Parathyroid adenoma (tissue), 2 donors: ENCODE measurements around the gene POLE.

Experiments used
- H2AFZ ChIP-seq: fragments of 300-600 bp; sonication (generic); one replicate; pipeline ENCODE4 v1.7.0; 2017; ENCODE audit warnings: antibody characterized with exemption, mild to moderate bottlenecking
- H3K27ac ChIP-seq: fragments of 300-600 bp; sonication (generic); one replicate; pipeline ENCODE4 v1.7.0; 2017
- H3K27me3 ChIP-seq: fragments of 300-600 bp; sonication (generic); one replicate; pipeline ENCODE4 v1.7.0; 2017; ENCODE audit warnings: low read length; ENCODE audit not compliant: control insufficient read depth, insufficient read depth
- H3K36me3 ChIP-seq: fragments of 300-600 bp; sonication (generic); one replicate; pipeline ENCODE4 v1.7.0; 2017; ENCODE audit warnings: low read length; ENCODE audit not compliant: control insufficient read depth, insufficient read depth
- H3K4me1 ChIP-seq: fragments of 300-600 bp; sonication (generic); one replicate; pipeline ENCODE4 v1.7.0; 2017; ENCODE audit warnings: control low read depth
- H3K4me2 ChIP-seq: fragments of 300-600 bp; sonication (generic); one replicate; pipeline ENCODE4 v1.7.0; 2017; ENCODE audit warnings: low read length
- H3K4me3 ChIP-seq: fragments of 300-600 bp; sonication (generic); one replicate; pipeline ENCODE4 v1.7.0; 2017; ENCODE audit warnings: low read depth, low read length
- H3K79me2 ChIP-seq: fragments of 300-600 bp; sonication (generic); one replicate; pipeline ENCODE4 v1.7.0; 2017; ENCODE audit warnings: control low read depth
- H3K9ac ChIP-seq: fragments of 300-600 bp; sonication (generic); one replicate; pipeline ENCODE4 v1.7.0; 2017; ENCODE audit warnings: mild to moderate bottlenecking
- H3K9me3 ChIP-seq: fragments of 300-600 bp; sonication (generic); one replicate; pipeline ENCODE4 v1.7.0; 2017; ENCODE audit warnings: low read length; ENCODE audit not compliant: control insufficient read depth
- CTCF ChIP-seq: fragments of 300-600 bp; sonication (generic); IDR thresholded peaks from one replicate; pipeline ENCODE4 v1.7.0; 2017; ENCODE audit warnings: antibody characterized with exemption, mild to moderate bottlenecking
- donor health status: primary hyperparathyroidism.

Gene POLE

GRCh38 chr12:132665149-132665491, 22.0 kb downstream of the POLE start:
- Histone ChIP-seq H2AFZ (no peak overlapping the region), H3K27me3 (no peaks in the 10 kb centered on the region)

GRCh38 chr12:132664206-132665148, 22.7 kb downstream of the POLE start:
- TF ChIP-seq CTCF: no peak
- Histone ChIP-seq H3K4me2 (no peak overlapping the region), H3K4me1 (peaks cover 5% of the 10 kb centered on the region), H3K27me3 (no peaks in the 10 kb centered on the region), H3K4me3 (no peak overlapping the region), H3K9ac (no peak overlapping the region), H3K9me3 (no peaks in the 10 kb centered on the region), H3K27ac (no peak overlapping the region), H2AFZ (no peak overlapping the region), H3K79me2 (no peaks in the 10 kb centered on the region), H3K36me3 (no peaks in the 10 kb centered on the region)

More at GRCh38 chr12:132665149-132665491, 22.0 kb downstream of the POLE start:
- H3K27ac ChIP-seq: no peak overlapping the region
- TF ChIP-seq CTCF: no peak
- no peak overlapping the region for H3K9ac ChIP-seq
- H3K79me2 ChIP-seq: no peaks in the 10 kb centered on the region
- H3K9me3 ChIP-seq: no peaks in the 10 kb centered on the region
- H3K4me1 ChIP-seq: peaks cover 5% of the 10 kb centered on the region
- H3K4me3 ChIP-seq: no peak overlapping the region
- no peaks in the 10 kb centered on the region for H3K36me3 ChIP-seq
- no peak overlapping the region for H3K4me2 ChIP-seq

GRCh38 chr12:132662901-132663755, 24.0 kb downstream of the POLE start:
- Histone ChIP-seq H3K9ac (no peak overlapping the region), H3K4me1 (peaks cover 5% of the 10 kb centered on the region), H3K79me2 (no peaks in the 10 kb centered on the region), H3K27me3 (no peaks in the 10 kb centered on the region), H3K36me3 (no peaks in the 10 kb centered on the region), H3K27ac (no peak overlapping the region), H3K4me2 (no peak overlapping the region), H3K4me3 (no peak overlapping the region), H3K9me3 (no peaks in the 10 kb centered on the region), H2AFZ (no peak overlapping the region)
- no peak for TF ChIP-seq CTCF

- no peak overlapping the region for H3K27ac ChIP-seq
- no peaks in the 10 kb centered on the region for H3K36me3 ChIP-seq
- no peaks in the 10 kb centered on the region for H3K27me3 ChIP-seq
- no peak overlapping the region for H3K4me2 ChIP-seq
- TF ChIP-seq CTCF: no peak
- no peak overlapping the region for H3K9ac ChIP-seq
- no peaks in the 10 kb centered on the region for H3K79me2 ChIP-seq
- peaks cover 5% of the 10 kb centered on the region for H3K4me1 ChIP-seq
- no peak overlapping the region for H2AFZ ChIP-seq
- H3K4me3 ChIP-seq: no peak overlapping the region
- H3K9me3 ChIP-seq: no peaks in the 10 kb centered on the region
Measured at GRCh38 chr12:132661972-132662371, 25.2 kb downstream of the POLE start.
